K562 (cell line): ENCODE data around the gene TCOF1. TPM values are rescaled to one million over a fixed set of nuclear protein-coding genes. Genes with fewer than 3 reads are reported as not detected.

Experiments used
- CBFB ChIP-seq: sonication (generic); formaldehyde crosslinking; IDR thresholded peaks from 2 replicates; pipeline ENCODE4 v1.4.0; 2020; ENCODE audit warnings: mild to moderate bottlenecking, missing genetic modification reagents
- CBX5 ChIP-seq: IDR thresholded peaks from 2 replicates; pipeline ENCODE4 v1.6.1; 2014; ENCODE audit warnings: low read depth, borderline replicate concordance
- CREB1 ChIP-seq, 2 experiments: sonication (generic) in 1 of 2; formaldehyde crosslinking in 1 of 2; IDR thresholded peaks; 2 replicates each; pipeline versions ENCODE4 v1.6.1 to v1.8.0; 2012 to 2022; ENCODE audit warnings: inconsistent platforms in 1 of 2, mild to moderate bottlenecking in 1 of 2, missing genetic modification reagents in 1 of 2, moderate library complexity in 1 of 2
- CTCF ChIP-seq, 3 experiments: IDR thresholded peaks in 2 of 3; conservative IDR thresholded peaks in 1 of 3; 2 replicates each; pipeline ENCODE4 v1.5.1; 2011 to 2012; ENCODE audit warnings: low read length in 3 of 3, mild to moderate bottlenecking in 3 of 3, control low read depth in 2 of 3, improper control_type of control experiment in 1 of 3, inconsistent platforms in 1 of 3, low read depth in 1 of 3, mixed read lengths in 1 of 3, moderate library complexity in 1 of 3; ENCODE audit not compliant: insufficient read depth in 2 of 3
- DEAF1 ChIP-seq: fragments of 450-650 bp; formaldehyde crosslinking; IDR thresholded peaks from 2 replicates; pipeline ENCODE4 v1.4.0; 2020; ENCODE audit warnings: mild to moderate bottlenecking, moderate library complexity
- ESRRA ChIP-seq: fragments of 450-650 bp; IDR thresholded peaks from 2 replicates; pipeline ENCODE4 v1.6.1; 2014; ENCODE audit warnings: low read depth, mild to moderate bottlenecking, moderate library complexity, borderline replicate concordance
- GABPB1 ChIP-seq: sonication (generic); formaldehyde crosslinking; IDR thresholded peaks from 2 replicates; pipeline ENCODE4 v1.8.0; 2022; ENCODE audit warnings: mild to moderate bottlenecking, missing genetic modification reagents
- ID3 ChIP-seq, 2 experiments: fragments of 250-450 bp in 1 of 2; fragments of 450-650 bp in 1 of 2; sonication (Bioruptor Pico) in 1 of 2; IDR thresholded peaks; 2 replicates each; pipeline versions ENCODE4 v1.6.1 to v1.8.0; 2016 to 2021; ENCODE audit warnings: mild to moderate bottlenecking in 2 of 2, moderate library complexity in 2 of 2, missing compliant biosample characterization in 1 of 2, missing genetic modification characterization in 1 of 2
- KDM5B ChIP-seq: fragments of 200-600 bp; sonication (generic); IDR thresholded peaks from 2 replicates; pipeline ENCODE4 v1.6.1; 2012; ENCODE audit warnings: low read depth, mild to moderate bottlenecking, moderate library complexity, low read length, control low read depth, inconsistent platforms; ENCODE audit not compliant: insufficient replicate concordance
- LCOR ChIP-seq: sonication (generic); formaldehyde crosslinking; IDR thresholded peaks from 2 replicates; pipeline ENCODE4 v1.8.0; 2022; ENCODE audit warnings: mild to moderate bottlenecking, missing genetic modification reagents
- NR2C1 ChIP-seq, 2 experiments: fragments of 450-650 bp; IDR thresholded peaks; 2 replicates each; pipeline ENCODE4 v1.6.1; 2017; ENCODE audit warnings: mild to moderate bottlenecking in 2 of 2, antibody characterized with exemption in 1 of 2, inconsistent platforms in 1 of 2, missing compliant biosample characterization in 1 of 2, missing genetic modification characterization in 1 of 2
- NR2C2 ChIP-seq, 2 experiments: fragments of 200-800 bp in 1 of 2; sonication (Bioruptor generic) in 1 of 2; sonication (generic) in 1 of 2; formaldehyde crosslinking in 1 of 2; IDR thresholded peaks; 2 replicates each; pipeline versions ENCODE4 v1.6.1 to v1.8.0; 2016 to 2022; ENCODE audit warnings: mild to moderate bottlenecking in 1 of 2, missing compliant biosample characterization in 1 of 2, missing genetic modification characterization in 1 of 2, missing genetic modification reagents in 1 of 2
- RB1 ChIP-seq: fragments of 450-650 bp; IDR thresholded peaks from 2 replicates; pipeline ENCODE4 v1.6.1; 2017; ENCODE audit warnings: low read depth, mild to moderate bottlenecking
- SAP30 ChIP-seq: fragments of 200-600 bp; sonication (generic); IDR thresholded peaks from 2 replicates; pipeline ENCODE4 v1.6.1; 2012; ENCODE audit warnings: borderline replicate concordance, low read depth, mild to moderate bottlenecking, moderate library complexity, low read length, control low read depth, inconsistent platforms; ENCODE audit not compliant: insufficient read depth, poor library complexity, severe bottlenecking
- TBP ChIP-seq: optimal IDR thresholded peaks from 2 replicates; pipeline ENCODE3; 2011; ENCODE audit warnings: low read depth, low read length, improper control_type of control experiment
- TFAM ChIP-seq: fragments of 250-450 bp; sonication (Bioruptor Pico); conservative IDR thresholded peaks from 2 replicates; pipeline ENCODE4 v1.5.0; 2021; ENCODE audit warnings: mild to moderate bottlenecking, moderate library complexity
- USF1 ChIP-seq: sonication (generic); formaldehyde crosslinking; IDR thresholded peaks from 2 replicates; pipeline ENCODE4 v1.9.0; 2022; ENCODE audit warnings: mild to moderate bottlenecking, missing genetic modification reagents
- USF2 ChIP-seq: sonication (generic); formaldehyde crosslinking; IDR thresholded peaks from 2 replicates; pipeline ENCODE4 v1.5.0; 2020; ENCODE audit warnings: missing genetic modification reagents
- ZNF384 ChIP-seq: IDR thresholded peaks from 2 replicates; pipeline ENCODE4 v1.6.1; 2012; ENCODE audit warnings: low read depth, low read length, improper control_type of control experiment
- polyA plus RNA-seq, 8 experiments: library from polyadenylated mRNA; depleted of rRNA in 4 of 8; stranded (reverse) in 5 of 8; unstranded in 3 of 8; fragments of >200 nt; fragmentation: Nextera tagmentation in 2 of 8; fragmentation: Illumina TruSeq in 1 of 8; extraction: Ambion mirVana in 2 of 8; extraction: Trizol in 1 of 8; gene quantifications; 2 replicates each; pipeline versions ENCODE4 v1.2.1 to v1.2.3, GENCODE V29; 2011 to 2014; ENCODE audit warnings: inconsistent platforms in 1 of 8, missing spikeins in 1 of 8
- total RNA-seq, 7 experiments: library from RNA; depleted of rRNA in 6 of 7; stranded (reverse); fragments of >200 nt in 6 of 7; fragmentation: Illumina TruSeq in 2 of 7; extraction: Trizol in 2 of 7; gene quantifications; 2 replicates each; pipeline versions ENCODE4 v1.2.1 to v1.2.3, GENCODE V29; 2011 to 2021; ENCODE audit warnings: low replicate concordance in 1 of 7

Gene TCOF1
- total and polyA plus RNA-seq, 9 of the 15 experiments (the other 6 are each of a cell fraction or from before 2014, with no cell fraction given), result 9.8 to 134 (median 61.7) TPM

GRCh38 chr5:150350524-150351344, 6.8 kb upstream of the TCOF1 start (continued):
- TF ChIP-seq ID3 (CRISPR knock-in tag; IDR thresholded peaks at IDR 0.05), result no peak
- peak; percentile 95 for TF ChIP-seq ID3 (tag; IDR thresholded peaks at IDR 0.05)
- 0 out of 2 replicates have a peak, but pooled peaks have one; percentile 58 for TF ChIP-seq CBFB (CRISPR knock-in tag)
- peak; percentile 86 to 90 (median 87) for TF ChIP-seq CTCF (IDR thresholded peaks at IDR 0.05 in 2 of 3, conservative IDR thresholded peaks at IDR 0.05 in 1 of 3; ENCODE audit: insufficient read depth in 2 of 3, low read depth in 1 of 3, low read length in 3 of 3)
- peak; percentile 83 for TF ChIP-seq USF1
- TF ChIP-seq NR2C2 (CRISPR knock-in tag; IDR thresholded peaks at IDR 0.05), result no peak
- peak; percentile 90 for TF ChIP-seq NR2C2 (tag; IDR thresholded peaks at IDR 0.05)
- TF ChIP-seq ESRRA, result peak; percentile 99
- TF ChIP-seq SAP30, result no peak
- TF ChIP-seq KDM5B, result no peak
- peak; percentile 75 for TF ChIP-seq USF2
- peak; percentile 90 for TF ChIP-seq DEAF1 (CRISPR knock-in tag)
- TF ChIP-seq CREB1 (IDR thresholded peaks at IDR 0.05), result no peak
- TF ChIP-seq CREB1 (CRISPR knock-in tag; IDR thresholded peaks at IDR 0.05), result no peak
- peak; percentile 89 for TF ChIP-seq NR2C1 (IDR thresholded peaks at IDR 0.05)
- peak; percentile 95 for TF ChIP-seq NR2C1 (tag; IDR thresholded peaks at IDR 0.05)
- TF ChIP-seq RB1, result peak; percentile 72; the same call in 1 of the 2 replicates
- TF ChIP-seq LCOR, result 0 out of 2 replicates have a peak, but pooled peaks have one; percentile 40
- no peak for TF ChIP-seq ZNF384
- peak; percentile 48; the same call in 1 of the 2 replicates for TF ChIP-seq GABPB1
- TF ChIP-seq TBP, result peak; percentile 13
- TF ChIP-seq CBX5, result no peak
- no peak for TF ChIP-seq TFAM (CRISPR knock-in tag)
